ENCODE data around the gene TMEM126A.

GRCh38 chr11:85666687-85667086 is 18.9 kb downstream of the TMEM126A start:
- TF ChIP-seq OSR1 (CRISPR knock-in tag; IDR thresholded peaks at IDR 0.05) (no peak), ZNF70 (CRISPR knock-in tag; IDR thresholded peaks at IDR 0.05) (no peak), CSRNP3 (CRISPR knock-in tag; IDR thresholded peaks at IDR 0.05) (no peak), ZNF565 (CRISPR knock-in tag; conservative IDR thresholded peaks at IDR 0.05; ENCODE audit: low read depth) (no peak), PPARA (CRISPR knock-in tag; IDR thresholded peaks at IDR 0.05; ENCODE audit: borderline replicate concordance) (no peak), ZFP30 (CRISPR knock-in tag; IDR thresholded peaks at IDR 0.05) (no peak), RARB (CRISPR knock-in tag; IDR thresholded peaks at IDR 0.05) (no peak), CREB5 (CRISPR knock-in tag; IDR thresholded peaks at IDR 0.05; ENCODE audit: low read depth) (no peak), ARNTL (CRISPR knock-in tag; IDR thresholded peaks at IDR 0.05; ENCODE audit: borderline replicate concordance, low read depth) (no peak)
